GM12892 (cell line): ENCODE results near the gene C4B.
"Not testable (repeated sequence)": the region's sequence is repeated elsewhere in the genome, so short reads cannot be mapped to it uniquely, and the experiment has no call there.

Source experiments
- POLR2A ChIP-seq: IDR thresholded peaks from 2 replicates; pipeline ENCODE4 v1.6.1; 2011; ENCODE audit warnings: low read depth, low read length, control low read depth
- POLR2AphosphoS5 ChIP-seq: IDR thresholded peaks from 2 replicates; pipeline ENCODE4 v1.6.1; 2011; ENCODE audit warnings: low read depth, low read length, control low read depth
- TAF1 ChIP-seq: IDR thresholded peaks from 2 replicates; pipeline ENCODE4 v1.6.1; 2011; ENCODE audit warnings: low read depth, mild to moderate bottlenecking, control low read depth, low read length, borderline replicate concordance

- TF ChIP-seq POLR2A, TAF1, POLR2AphosphoS5: not testable (repeated sequence)
Observed at GRCh38 chr6:32043589-32044380, 29.2 kb downstream of the C4B start.
